ENCODE measurements around the gene ATG13. TPM values are rescaled to one million over a fixed set of nuclear protein-coding genes. Genes with fewer than 3 reads are reported as not detected.

ATG13 gene
- polyA plus RNA-seq, 1 of the 3 experiments (the other 2 are of a cell fraction): 39.4 TPM

DNA sequence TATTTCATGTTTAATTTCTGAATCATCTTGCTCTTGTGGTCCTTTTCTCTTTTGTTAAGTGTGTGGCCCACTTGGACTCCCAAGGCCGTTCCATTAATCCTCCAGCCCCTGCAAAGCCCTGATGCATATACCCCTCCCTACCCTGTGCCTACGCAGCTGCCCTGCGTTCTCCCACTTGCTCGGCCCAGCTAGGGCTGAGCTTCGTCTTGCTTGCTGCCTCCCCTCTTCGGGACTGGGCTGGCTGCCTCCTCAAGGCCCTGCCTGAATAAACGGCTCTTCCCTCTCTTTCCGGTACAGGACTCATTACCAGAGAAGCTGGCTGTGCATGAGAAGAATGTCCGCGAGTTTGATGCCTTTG, 54.6 kb downstream of the ATG13 start:
- POLR2A ChIA-PET: no interaction called here
- no peaks in the 10 kb centered on the region for H3K79me2 ChIP-seq (ENCODE audit: insufficient read depth)
- CTCF ChIA-PET: interaction anchor here (1.1 kb wide), 1 partner anchor 29 kb away, joined by 4 read pairs; the partner anchor contains the start of genes ARHGAP1 and ZNF408
- no peaks in the 10 kb centered on the region for H3K9me3 ChIP-seq
- 95% methylated on average over 10 of the region's 10 CpGs for WGBS (ENCODE audit: low lambda C conversion rate)
- no peaks in the 10 kb centered on the region for H3K27me3 ChIP-seq (ENCODE audit: insufficient read depth)
- no peak for TF ChIP-seq TAF1 (IDR thresholded peaks at IDR 0.05; ENCODE audit: borderline replicate concordance, low read depth, low read length)
- TF ChIP-seq EZH2phosphoT487 (IDR thresholded peaks at IDR 0.05; ENCODE audit: borderline replicate concordance, low read depth): no peak
- no peak for TF ChIP-seq ELF1 (IDR thresholded peaks at IDR 0.05)
- no peak for TF ChIP-seq GABPA (IDR thresholded peaks at IDR 0.05; ENCODE audit: low read depth)
- no peak for TF ChIP-seq NRF1 (IDR thresholded peaks at IDR 0.05; ENCODE audit: low read depth, low read length)
- TF ChIP-seq MXI1 (IDR thresholded peaks at IDR 0.05; ENCODE audit: low read depth, low read length): no peak
- TF ChIP-seq, protein P1, sequence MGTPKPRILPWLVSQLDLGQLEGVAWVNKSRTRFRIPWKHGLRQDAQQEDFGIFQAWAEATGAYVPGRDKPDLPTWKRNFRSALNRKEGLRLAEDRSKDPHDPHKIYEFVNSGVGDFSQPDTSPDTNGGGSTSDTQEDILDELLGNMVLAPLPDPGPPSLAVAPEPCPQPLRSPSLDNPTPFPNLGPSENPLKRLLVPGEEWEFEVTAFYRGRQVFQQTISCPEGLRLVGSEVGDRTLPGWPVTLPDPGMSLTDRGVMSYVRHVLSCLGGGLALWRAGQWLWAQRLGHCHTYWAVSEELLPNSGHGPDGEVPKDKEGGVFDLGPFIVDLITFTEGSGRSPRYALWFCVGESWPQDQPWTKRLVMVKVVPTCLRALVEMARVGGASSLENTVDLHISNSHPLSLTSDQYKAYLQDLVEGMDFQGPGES (IDR thresholded peaks at IDR 0.05; ENCODE audit: low read depth, low read length): no peak
- no peak for TF ChIP-seq RAD21 (IDR thresholded peaks at IDR 0.05; ENCODE audit: low read length)
- TF ChIP-seq SIN3A (IDR thresholded peaks at IDR 0.05; ENCODE audit: borderline replicate concordance, low read depth, low read length): no peak
- TF ChIP-seq, protein P2, sequence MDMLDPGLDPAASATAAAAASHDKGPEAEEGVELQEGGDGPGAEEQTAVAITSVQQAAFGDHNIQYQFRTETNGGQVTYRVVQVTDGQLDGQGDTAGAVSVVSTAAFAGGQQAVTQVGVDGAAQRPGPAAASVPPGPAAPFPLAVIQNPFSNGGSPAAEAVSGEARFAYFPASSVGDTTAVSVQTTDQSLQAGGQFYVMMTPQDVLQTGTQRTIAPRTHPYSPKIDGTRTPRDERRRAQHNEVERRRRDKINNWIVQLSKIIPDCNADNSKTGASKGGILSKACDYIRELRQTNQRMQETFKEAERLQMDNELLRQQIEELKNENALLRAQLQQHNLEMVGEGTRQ (IDR thresholded peaks at IDR 0.05; ENCODE audit: borderline replicate concordance, low read depth, low read length): no peak
- TF ChIP-seq GATA2 (CRISPR knock-in tag; IDR thresholded peaks at IDR 0.05): no peak
- TF ChIP-seq TCF12 (IDR thresholded peaks at IDR 0.05): no peak
- no peak for TF ChIP-seq RXRA (IDR thresholded peaks at IDR 0.05; ENCODE audit: borderline replicate concordance, low read depth)
- TF ChIP-seq, protein P3, sequence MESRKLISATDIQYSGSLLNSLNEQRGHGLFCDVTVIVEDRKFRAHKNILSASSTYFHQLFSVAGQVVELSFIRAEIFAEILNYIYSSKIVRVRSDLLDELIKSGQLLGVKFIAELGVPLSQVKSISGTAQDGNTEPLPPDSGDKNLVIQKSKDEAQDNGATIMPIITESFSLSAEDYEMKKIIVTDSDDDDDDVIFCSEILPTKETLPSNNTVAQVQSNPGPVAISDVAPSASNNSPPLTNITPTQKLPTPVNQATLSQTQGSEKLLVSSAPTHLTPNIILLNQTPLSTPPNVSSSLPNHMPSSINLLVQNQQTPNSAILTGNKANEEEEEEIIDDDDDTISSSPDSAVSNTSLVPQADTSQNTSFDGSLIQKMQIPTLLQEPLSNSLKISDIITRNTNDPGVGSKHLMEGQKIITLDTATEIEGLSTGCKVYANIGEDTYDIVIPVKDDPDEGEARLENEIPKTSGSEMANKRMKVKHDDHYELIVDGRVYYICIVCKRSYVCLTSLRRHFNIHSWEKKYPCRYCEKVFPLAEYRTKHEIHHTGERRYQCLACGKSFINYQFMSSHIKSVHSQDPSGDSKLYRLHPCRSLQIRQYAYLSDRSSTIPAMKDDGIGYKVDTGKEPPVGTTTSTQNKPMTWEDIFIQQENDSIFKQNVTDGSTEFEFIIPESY (IDR thresholded peaks at IDR 0.05; ENCODE audit: borderline replicate concordance, low read depth): no peak
- TF ChIP-seq MEF2A (IDR thresholded peaks at IDR 0.05; ENCODE audit: borderline replicate concordance, low read depth): no peak
- TF ChIP-seq, protein P4, sequence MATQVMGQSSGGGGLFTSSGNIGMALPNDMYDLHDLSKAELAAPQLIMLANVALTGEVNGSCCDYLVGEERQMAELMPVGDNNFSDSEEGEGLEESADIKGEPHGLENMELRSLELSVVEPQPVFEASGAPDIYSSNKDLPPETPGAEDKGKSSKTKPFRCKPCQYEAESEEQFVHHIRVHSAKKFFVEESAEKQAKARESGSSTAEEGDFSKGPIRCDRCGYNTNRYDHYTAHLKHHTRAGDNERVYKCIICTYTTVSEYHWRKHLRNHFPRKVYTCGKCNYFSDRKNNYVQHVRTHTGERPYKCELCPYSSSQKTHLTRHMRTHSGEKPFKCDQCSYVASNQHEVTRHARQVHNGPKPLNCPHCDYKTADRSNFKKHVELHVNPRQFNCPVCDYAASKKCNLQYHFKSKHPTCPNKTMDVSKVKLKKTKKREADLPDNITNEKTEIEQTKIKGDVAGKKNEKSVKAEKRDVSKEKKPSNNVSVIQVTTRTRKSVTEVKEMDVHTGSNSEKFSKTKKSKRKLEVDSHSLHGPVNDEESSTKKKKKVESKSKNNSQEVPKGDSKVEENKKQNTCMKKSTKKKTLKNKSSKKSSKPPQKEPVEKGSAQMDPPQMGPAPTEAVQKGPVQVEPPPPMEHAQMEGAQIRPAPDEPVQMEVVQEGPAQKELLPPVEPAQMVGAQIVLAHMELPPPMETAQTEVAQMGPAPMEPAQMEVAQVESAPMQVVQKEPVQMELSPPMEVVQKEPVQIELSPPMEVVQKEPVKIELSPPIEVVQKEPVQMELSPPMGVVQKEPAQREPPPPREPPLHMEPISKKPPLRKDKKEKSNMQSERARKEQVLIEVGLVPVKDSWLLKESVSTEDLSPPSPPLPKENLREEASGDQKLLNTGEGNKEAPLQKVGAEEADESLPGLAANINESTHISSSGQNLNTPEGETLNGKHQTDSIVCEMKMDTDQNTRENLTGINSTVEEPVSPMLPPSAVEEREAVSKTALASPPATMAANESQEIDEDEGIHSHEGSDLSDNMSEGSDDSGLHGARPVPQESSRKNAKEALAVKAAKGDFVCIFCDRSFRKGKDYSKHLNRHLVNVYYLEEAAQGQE (IDR thresholded peaks at IDR 0.05; ENCODE audit: low read depth, low read length): no peak
- no peak overlapping the region for H3K27ac ChIP-seq (ENCODE audit: low read depth in 2 of 2, low read length in 1 of 2)
- H3K4me3 ChIP-seq (ENCODE audit: low read depth in 2 of 2, low read length in 1 of 2): no peak overlapping the region
- H2AFZ ChIP-seq (ENCODE audit: low read depth): no peak overlapping the region
- DNase-seq: no peak
- H3K36me3 ChIP-seq (replicated peaks in 1 of 2; ENCODE audit: control insufficient read depth in 1 of 2, insufficient read depth in 2 of 2, low read length in 1 of 2): peaks cover 34 to 63% of the 10 kb centered on the region in 2 experiments
- no peak overlapping the region for H3K4me2 ChIP-seq
- peaks cover 0 to 15% of the 10 kb centered on the region in 2 experiments; a peak in 1 of 4 replicates for H3K4me1 ChIP-seq (ENCODE audit: control insufficient read depth in 1 of 2, insufficient read depth in 2 of 2, low read depth in 1 of 2, low read length in 1 of 2)
- no peak overlapping the region for H3K9ac ChIP-seq
- H3F3A ChIP-seq (replicated peaks; ENCODE audit: insufficient read depth): peaks cover 3% of the 10 kb centered on the region
- H4K20me1 ChIP-seq (ENCODE audit: insufficient read depth): no peaks in the 10 kb centered on the region
- no peaks in the 10 kb centered on the region for H3K9me2 ChIP-seq

Measured in SK-N-SH (cell line).